Fibroblast of the aortic adventitia (primary cell): ENCODE results near the gene CD200R1L. TPM values are rescaled to one million over a fixed set of nuclear protein-coding genes. Genes with fewer than 3 reads are reported as not detected.
A peak's percentile ranks its signal among the peaks of the same experiment; 100 is the strongest.

ENCODE experiments used
- DNase-seq: peaks from one replicate; pipeline ENCODE4 v3.0.0-alpha.2; 2010; ENCODE audit warnings: low read depth
- H3K4me3 ChIP-seq: 2 replicates; pipeline ENCODE4 v1.5.1; 2011; ENCODE audit warnings: low read depth, mild to moderate bottlenecking, control low read depth, low read length, moderate library complexity
- CTCF ChIP-seq: IDR thresholded peaks from 2 replicates; pipeline ENCODE4 v1.5.1; 2011; ENCODE audit warnings: mild to moderate bottlenecking, low read length, control low read depth, inconsistent platforms; ENCODE audit not compliant: insufficient read depth
- total RNA-seq: library from RNA; depleted of rRNA; stranded (reverse); fragments of >200 nt; gene quantifications from 2 replicates; pipeline ENCODE4 v1.2.3, GENCODE V29; 2012; ENCODE audit warnings: low replicate concordance

CD200R1L gene
- total RNA-seq, 1 donor = not detected

GRCh38 chr3:112808136-112808535, 38.5 kb downstream of the CD200R1L start:
- no peak for TF ChIP-seq CTCF
- DNase-seq = no peak

DNA sequence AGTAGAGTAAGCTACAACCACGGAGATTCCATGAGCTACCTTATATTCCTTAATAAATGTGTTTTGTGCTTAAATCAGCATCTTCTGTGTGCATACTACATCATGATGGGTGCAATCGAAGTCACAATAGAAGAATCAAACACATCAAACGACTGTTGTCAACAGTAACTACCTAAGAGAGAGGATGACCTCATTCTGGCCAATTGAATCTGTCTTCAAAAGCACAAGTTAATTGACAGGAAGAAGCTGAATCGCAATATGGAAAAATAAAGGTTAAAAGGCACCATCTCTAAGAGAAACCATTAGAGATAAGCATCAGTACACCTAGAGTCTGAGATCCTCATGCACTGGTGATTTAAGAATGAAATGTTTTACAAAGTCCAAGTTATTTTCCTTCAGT, 39.0 kb downstream of the CD200R1L start:
- no peak for TF ChIP-seq CTCF
- H3K4me3 ChIP-seq = no peak overlapping the region
- DNase-seq = no peak

More at GRCh38 chr3:112808136-112808535, 38.5 kb downstream of the CD200R1L start:
- H3K4me3 ChIP-seq = no peak overlapping the region

- no peak for DNase-seq
- no peak for TF ChIP-seq CTCF
- H3K4me3 ChIP-seq = no peak overlapping the region
Observed at GRCh38 chr3:112806903-112807302, 39.8 kb downstream of the CD200R1L start.

GRCh38 chr3:112805126-112805525, 41.5 kb downstream of the CD200R1L start:
- TF ChIP-seq CTCF = no peak
- no peak overlapping the region for H3K4me3 ChIP-seq
- DNase-seq = no peak

DNA sequence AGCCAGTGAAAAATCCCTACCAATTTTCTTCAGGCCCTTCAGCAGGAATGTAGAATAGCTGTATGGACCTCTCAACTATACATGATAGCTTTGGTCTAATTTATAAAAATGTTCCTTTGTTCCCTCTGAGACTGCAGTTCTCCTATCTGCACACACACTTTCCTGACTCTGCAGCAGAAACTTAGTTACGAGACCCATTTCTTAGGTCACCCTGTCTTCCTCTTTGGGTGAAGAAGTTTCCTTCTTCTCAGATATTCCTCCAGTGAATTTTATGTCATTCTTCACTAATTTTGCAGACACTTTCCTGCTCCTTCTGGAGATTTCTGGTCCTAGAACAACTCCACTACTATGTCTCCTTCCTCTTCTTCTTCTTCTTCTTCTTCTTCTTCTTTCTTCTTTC, 42.6 kb downstream of the CD200R1L start:
- no peak overlapping the region for H3K4me3 ChIP-seq
- no peak for TF ChIP-seq CTCF
- no peak for DNase-seq

GRCh38 chr3:112803467-112803866, 43.2 kb downstream of the CD200R1L start:
- no peak for TF ChIP-seq CTCF
- peak; percentile 34 for DNase-seq
- H3K4me3 ChIP-seq = no peak overlapping the region

- no peak for TF ChIP-seq CTCF
- H3K4me3 ChIP-seq = no peak overlapping the region
- DNase-seq = no peak
Observed at GRCh38 chr3:112802338-112802737, 44.3 kb downstream of the CD200R1L start.
